AG08396 (cell line): ENCODE measurements around the gene ACIN1.
"Not testable (repeated sequence)": the region's sequence is repeated elsewhere in the genome, so short reads cannot be mapped to it uniquely, and the experiment has no call there.

Source experiments
- DNase-seq: peaks from one replicate; pipeline ENCODE4 v3.0.0; 2012; ENCODE audit warnings: low spot score, mixed read lengths

Gene ACIN1

GRCh38 chr14:23015618-23016017, 79.3 kb downstream of the ACIN1 start:
- no peak for DNase-seq

GRCh38 chr14:23013749-23014054, 81.2 kb downstream of the ACIN1 start:
- DNase-seq: not testable (repeated sequence)

- DNase-seq: no peak
Observed at GRCh38 chr14:23013054-23013748, 81.7 kb downstream of the ACIN1 start.

- DNase-seq: peak; percentile 93
Observed at GRCh38 chr14:23009939-23010726, 84.8 kb downstream of the ACIN1 start, which contains the start of gene C14orf93. C14orf93 (minus strand) TSS chr14:23010143; CDS start chr14:22999023, 11,120 bp downstream.

GRCh38 chr14:23009483-23009938, 85.4 kb downstream of the ACIN1 start:
- no peak for DNase-seq

- DNase-seq: no peak
Observed at GRCh38 chr14:23008831-23009230, 86.1 kb downstream of the ACIN1 start.
